HG03025 (cell line): ENCODE measurements around the gene NRM.
"Not testable (repeated sequence)": the region's sequence is repeated elsewhere in the genome, so short reads cannot be mapped to it uniquely, and the experiment has no call there.

Experiments used
- ATAC-seq: cut with Tn5 transposase; IDR thresholded peaks from one replicate; pipeline ENCODE4 v1.9.1; 2021; ENCODE audit warnings: mild to moderate bottlenecking, moderate library complexity; ENCODE audit not compliant: unreplicated experiment, low FRiP score

NRM gene

GRCh38 chr6:30672445-30673253 is 18.1 kb downstream of the NRM start, which contains the start of gene DHX16:
TSS of gene DHX16 (minus strand) at chr6:30673006. CDS start at chr6:30672841, 165 bp downstream.
- peak; percentile 67 for ATAC-seq

DNA sequence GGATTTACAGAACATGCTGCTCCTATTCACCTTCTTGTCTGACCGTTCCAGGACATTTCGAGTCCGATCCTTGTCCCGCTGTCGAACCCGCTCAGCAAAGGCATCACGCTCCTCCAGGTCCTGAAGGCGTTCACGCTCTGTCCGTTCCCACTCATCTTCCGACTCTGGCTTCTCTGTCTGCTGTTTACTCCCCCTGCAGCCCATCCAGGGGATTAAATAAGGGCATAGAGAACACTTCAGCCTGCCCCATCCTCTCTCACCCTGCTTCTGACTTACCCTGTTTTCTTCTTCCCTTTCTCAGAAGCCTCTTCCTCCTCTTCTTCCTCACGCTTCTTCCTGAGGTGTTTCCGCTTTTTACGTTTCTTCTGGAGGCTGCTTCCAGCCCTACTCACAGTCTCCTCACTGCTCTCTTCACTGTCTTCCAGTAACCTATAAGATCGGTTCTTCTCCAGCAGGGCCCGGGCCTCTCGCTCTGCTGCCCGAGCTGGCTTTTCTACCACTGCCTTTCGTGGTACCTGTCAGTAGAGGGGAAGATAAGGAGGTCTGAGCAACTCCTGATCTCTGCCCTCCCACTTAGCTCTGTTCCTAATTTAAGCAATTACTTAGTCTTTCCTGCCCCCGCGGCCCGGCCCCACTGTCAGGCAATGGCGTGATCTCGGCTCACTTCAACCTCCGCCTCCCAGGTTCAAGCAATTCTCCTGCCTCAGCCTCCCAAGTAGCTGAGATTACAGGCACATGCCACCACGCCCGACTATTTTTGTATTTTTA is 19.8 kb downstream of the NRM start:
- ATAC-seq: no peak

DNA sequence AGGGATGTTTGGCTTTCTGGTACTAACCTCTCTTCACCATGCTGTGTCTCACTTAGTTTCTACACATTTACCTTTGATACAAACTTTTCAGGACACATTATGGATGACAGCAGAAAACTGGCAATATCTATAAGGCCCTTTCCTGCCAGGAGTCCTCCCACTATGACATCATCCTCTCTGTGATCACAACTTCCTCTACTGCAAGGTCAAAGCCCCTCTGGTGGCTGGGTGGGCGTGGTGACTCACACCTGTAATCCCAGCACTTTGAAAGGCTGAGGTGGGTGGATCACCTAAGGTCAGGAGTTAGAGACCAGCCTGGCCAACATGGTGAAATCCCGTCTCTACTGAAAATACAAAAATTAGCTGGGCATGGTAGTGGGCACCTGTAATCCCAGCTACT is 24.5 kb downstream of the NRM start:
- ATAC-seq: not testable (repeated sequence)

GRCh38 chr6:30664994-30665767 is 25.6 kb downstream of the NRM start:
- ATAC-seq: no peak

DNA sequence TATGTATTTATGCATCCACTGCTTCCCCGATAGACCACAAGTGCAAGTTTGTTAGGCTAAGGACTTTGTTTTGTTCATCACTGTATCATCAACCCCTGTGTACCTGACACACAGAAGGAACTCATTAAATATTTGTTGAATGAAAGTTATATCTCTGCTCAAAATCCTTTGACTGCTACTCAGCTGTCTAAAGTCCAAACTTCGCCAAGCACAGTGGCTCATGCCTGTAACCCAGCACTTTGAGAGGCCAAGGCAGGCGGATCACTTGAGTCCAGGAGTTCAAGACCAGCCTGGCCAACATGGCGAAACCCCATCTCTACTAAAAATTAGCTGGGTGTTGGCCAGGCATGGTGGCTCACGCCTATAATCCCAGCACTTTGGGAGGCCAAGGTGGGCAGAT is 32.9 kb downstream of the NRM start:
- not testable (repeated sequence) for ATAC-seq

DNA sequence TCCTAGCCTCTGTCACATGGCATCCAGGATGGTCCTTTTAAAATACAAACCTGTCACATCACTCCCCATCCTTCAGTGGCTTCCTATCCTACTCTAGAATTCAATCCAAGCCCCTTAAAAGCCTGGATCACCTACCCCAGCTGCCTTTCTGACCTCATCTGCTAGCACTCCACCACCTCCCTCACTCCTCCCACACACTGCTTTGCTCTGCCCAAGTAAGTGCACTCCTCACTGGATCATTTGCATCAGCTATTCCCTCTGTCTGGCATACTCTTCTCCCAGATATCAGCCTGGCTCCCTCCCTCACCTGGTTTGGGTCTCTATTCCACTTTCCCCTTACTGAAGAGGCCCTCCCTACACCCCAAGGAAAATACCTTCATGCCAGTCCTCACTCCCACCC is 33.3 kb downstream of the NRM start:
- no peak for ATAC-seq

DNA sequence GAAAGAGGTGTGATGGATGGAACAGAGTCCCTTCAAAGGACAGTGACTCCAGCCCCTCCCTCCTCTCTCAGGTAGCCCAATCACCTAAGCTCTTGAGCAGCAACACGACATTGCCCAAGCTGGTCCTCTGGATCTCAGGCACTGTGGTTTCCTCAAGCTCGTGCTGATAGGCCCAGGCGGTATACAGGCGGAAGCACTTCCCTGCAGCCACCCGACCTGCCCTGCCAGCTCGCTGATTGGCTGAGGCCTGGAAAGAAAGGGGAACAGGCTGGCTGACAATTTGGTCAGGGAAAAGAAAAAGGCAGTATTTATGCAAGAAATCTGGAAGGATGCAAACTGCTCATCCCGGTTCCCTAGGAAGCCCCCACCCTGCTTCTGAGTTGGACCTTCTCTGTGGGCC is 34.3 kb downstream of the NRM start:
- no peak for ATAC-seq

GRCh38 chr6:30655743-30656094 is 35.1 kb downstream of the NRM start:
- no peak for ATAC-seq

DNA sequence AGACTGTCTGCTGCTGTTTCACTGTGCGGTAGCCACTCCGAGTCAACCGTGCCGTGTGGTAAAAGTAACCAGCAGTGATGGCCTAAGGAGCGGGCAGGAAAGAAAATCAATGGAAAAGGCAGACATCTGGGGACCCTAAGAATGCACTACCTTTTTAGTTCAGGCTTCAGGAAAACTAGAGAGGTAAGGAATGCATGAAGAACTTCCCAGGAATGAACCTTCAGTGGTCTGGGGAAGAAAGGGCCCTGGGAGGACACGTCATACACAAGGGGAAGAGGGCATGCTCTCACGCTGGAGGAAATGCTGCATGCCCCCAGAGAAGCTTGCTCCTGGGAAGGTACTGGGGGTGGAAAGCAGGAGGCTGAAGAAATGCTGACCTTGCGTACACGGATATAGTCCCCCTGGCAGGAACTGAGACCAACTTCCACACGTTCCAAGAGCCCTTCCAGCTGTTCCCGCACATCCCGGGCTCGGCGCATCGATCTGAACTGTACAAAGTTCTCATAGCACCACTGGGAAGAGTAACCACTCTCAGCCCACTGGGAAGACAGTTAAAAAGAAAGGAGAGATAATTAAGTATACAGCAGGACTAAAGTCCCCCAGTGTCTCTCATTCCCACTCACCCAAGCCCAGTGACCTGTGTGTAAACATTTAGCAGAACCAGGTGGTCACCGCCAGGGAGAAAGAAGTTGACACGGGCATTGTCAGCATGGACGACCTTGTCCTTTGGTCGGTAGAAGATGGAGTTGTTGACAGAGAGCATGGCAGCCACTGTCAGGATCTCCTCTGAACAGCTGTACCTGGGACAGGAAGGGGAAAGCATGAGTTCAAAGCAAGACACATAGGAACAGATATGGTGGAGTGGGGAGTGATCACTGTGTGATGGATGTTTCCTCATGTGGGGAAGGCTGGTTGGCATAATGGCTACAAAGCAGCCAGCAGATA is 35.7 kb downstream of the NRM start:
- ATAC-seq: no peak

- ATAC-seq: no peak
These were observed 39.6 kb downstream of the NRM start for GRCh38 chr6:30651143-30651542.

DNA sequence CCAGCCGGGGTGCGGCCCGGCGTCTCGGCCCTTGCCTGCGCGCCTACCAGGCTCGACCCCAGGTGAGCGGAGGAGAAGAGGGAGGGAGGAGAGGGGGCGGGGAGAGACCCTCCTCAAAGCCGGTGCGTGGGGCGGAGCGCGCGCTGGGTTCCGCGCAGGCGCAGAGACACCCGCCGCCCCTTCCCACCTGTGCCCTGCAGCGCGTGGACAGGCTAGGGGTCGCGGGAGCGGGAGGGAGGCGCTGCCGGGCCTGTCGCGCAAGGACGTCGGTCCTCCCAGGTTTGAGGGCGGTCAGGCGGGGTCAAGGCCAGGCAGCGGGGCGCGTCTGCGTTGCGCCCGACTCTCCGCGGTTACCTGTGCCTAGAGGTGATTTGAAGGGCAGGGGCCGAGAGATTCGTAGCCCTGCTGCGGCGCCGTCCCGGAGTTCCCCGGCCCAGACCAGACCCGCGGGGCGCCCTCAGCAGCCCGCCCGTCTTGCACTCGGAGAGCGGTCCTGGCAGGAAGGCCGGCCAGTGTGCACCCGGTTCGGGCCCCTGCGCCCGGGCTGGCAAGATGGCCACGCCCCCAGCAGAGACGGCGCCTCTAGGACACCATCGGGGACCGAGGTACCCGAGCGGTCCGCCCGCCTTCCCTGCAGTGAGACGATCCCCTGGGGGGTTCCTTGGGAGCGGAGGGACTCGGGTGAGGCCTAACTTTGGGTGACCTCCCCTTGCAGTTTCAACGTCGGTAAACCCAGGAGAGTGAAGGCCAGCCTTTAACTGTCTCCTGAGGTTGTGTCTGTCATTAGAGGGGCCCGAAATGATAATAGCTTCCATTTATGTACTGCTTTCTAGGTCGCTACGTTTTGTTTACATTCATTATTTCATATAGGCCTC is 43.3 kb downstream of the NRM start:
- peak; percentile 55 for ATAC-seq

- peak; percentile 42 for ATAC-seq
These were observed 44.1 kb downstream of the NRM start, which contains the start of gene C6orf136 for GRCh38 chr6:30646450-30647241. TSS of gene C6orf136 (plus strand) at chr6:30647133. CDS start at chr6:30647232, 99 bp downstream.

- ATAC-seq: no peak
These were observed 44.8 kb downstream of the NRM start for GRCh38 chr6:30645989-30646388.

DNA sequence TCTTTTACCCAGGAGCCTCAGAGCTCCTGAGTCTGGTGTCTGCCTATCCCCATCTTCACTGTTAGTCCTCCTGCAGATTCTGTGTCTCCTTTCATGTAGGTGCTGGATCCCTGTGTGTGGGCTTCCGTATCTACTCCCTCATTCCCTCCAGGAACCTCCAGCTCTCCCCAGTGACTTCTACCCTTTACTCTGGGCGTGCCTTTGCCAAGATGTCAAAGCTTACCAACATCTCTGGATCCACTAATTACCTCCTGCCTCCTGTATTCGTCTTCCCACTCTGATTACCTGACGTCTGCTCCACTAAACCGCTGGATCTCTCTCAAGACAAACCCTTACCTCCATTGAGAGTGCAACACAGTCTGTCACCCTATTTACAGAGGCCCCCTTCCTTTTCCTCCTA is 46.0 kb downstream of the NRM start:
- ATAC-seq: no peak

GRCh38 chr6:30643656-30644055 is 47.1 kb downstream of the NRM start:
- no peak for ATAC-seq

- no peak for ATAC-seq
These were observed 49.7 kb downstream of the NRM start for GRCh38 chr6:30641048-30641447.

- ATAC-seq: no peak
These were observed 50.3 kb downstream of the NRM start for GRCh38 chr6:30640481-30640880.
